GM12878 (cell line): Measurements from ENCODE around the gene DST.

ENCODE experiments used
- CTCF ChIP-seq, 3 experiments: IDR thresholded peaks in 2 of 3; conservative IDR thresholded peaks in 1 of 3; 2 replicates each; pipeline ENCODE4 v1.5.1; 2011; ENCODE audit warnings: low read depth in 3 of 3, low read length in 3 of 3, mild to moderate bottlenecking in 3 of 3, control low read depth in 2 of 3, moderate library complexity in 2 of 3, inconsistent platforms in 1 of 3, mixed read lengths in 1 of 3; ENCODE audit not compliant: control insufficient read depth in 2 of 3, insufficient read depth in 1 of 3; ENCODE audit errors: extremely low read depth in 1 of 3
- POLR2A ChIP-seq: IDR thresholded peaks from 2 replicates; pipeline ENCODE4 v1.6.1; 2011; ENCODE audit warnings: low read depth, mild to moderate bottlenecking, low read length
- POLR2AphosphoS5 ChIP-seq: IDR thresholded peaks from 2 replicates; pipeline ENCODE4 v1.6.1; 2011; ENCODE audit warnings: mild to moderate bottlenecking, low read length, inconsistent platforms
- SIN3A ChIP-seq: IDR thresholded peaks from 2 replicates; pipeline ENCODE4 v1.6.1; 2012; ENCODE audit warnings: low read depth, low read length, improper control_type of control experiment

GRCh38 chr6:56574292-56574691 lies 68.4 kb downstream of the DST start:
- no peak for TF ChIP-seq POLR2A
- TF ChIP-seq POLR2AphosphoS5: no peak
- no peak for TF ChIP-seq CTCF (IDR thresholded peaks at IDR 0.05 in 2 of 3, conservative IDR thresholded peaks at IDR 0.05 in 1 of 3; ENCODE audit: control insufficient read depth in 2 of 3, extremely low read depth in 1 of 3, insufficient read depth in 1 of 3, low read depth in 3 of 3, low read length in 3 of 3)
- TF ChIP-seq SIN3A: no peak
